ENCODE results near the gene CDK5RAP2.
"Not testable (repeated sequence)": the region's sequence is repeated elsewhere in the genome, so short reads cannot be mapped to it uniquely, and the experiment has no call there.

Gene CDK5RAP2

DNA sequence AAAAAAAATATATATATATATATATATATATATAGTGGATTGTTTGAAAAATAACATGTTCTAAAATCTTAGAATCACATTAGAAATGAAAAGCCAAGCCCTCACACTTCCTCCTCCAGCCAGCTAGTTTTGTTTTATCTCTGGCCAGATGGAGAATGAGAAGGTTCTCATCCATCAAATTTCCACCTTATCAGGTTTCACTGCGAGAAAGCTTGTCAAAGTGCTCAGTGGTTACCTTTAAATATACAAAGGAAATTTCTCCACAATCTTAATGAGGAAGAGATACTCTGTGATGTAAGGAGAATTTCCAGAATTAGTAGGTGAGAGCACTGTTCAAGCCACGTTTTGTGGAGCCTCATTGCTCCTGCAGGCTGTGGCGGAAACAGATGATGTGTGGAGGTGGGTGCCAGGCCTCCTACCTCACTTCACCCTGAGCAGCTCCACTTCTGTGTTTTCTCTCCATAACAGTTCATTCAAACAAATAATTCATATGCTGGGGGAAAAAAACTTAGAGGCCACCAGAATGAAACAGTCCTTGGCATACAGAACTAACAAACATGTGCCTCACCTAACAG, 71.9 kb downstream of the CDK5RAP2 start:
- Mint-ChIP-seq H3K4me1 (ENCODE audit: low read depth in 2 of 2) (peaks cover 9 to 20% of the 10 kb centered on the region in 2 donors), H3K36me3 (ENCODE audit: insufficient read depth) (peaks cover 7% of the 10 kb centered on the region)
- no peak for ATAC-seq (replicated peaks)

GRCh38 chr9:120505186-120505585, 74.8 kb downstream of the CDK5RAP2 start:
- no peaks in the 10 kb centered on the region for H3K9me3 Mint-ChIP-seq
- no peak overlapping the region for H3K4me3 Mint-ChIP-seq
- H3K36me3 Mint-ChIP-seq (ENCODE audit: insufficient read depth): peaks cover 2% of the 10 kb centered on the region
- peak overlapping the region in 1 of 2 donors; percentile 67 for H3K27ac Mint-ChIP-seq
- H3K4me1 Mint-ChIP-seq (ENCODE audit: low read depth in 2 of 2): peaks cover 9 to 30% of the 10 kb centered on the region in 2 donors
- no peak for DNase-seq
- ATAC-seq (replicated peaks): no peak
- H3K27me3 Mint-ChIP-seq: no peaks in the 10 kb centered on the region

More for the DNA sequence above, 71.9 kb downstream of the CDK5RAP2 start:
- H3K27me3 Mint-ChIP-seq: no peaks in the 10 kb centered on the region
- no peak overlapping the region for H3K27ac Mint-ChIP-seq
- H3K4me3 Mint-ChIP-seq: no peak overlapping the region
- no peak for DNase-seq
- no peaks in the 10 kb centered on the region for H3K9me3 Mint-ChIP-seq

DNA sequence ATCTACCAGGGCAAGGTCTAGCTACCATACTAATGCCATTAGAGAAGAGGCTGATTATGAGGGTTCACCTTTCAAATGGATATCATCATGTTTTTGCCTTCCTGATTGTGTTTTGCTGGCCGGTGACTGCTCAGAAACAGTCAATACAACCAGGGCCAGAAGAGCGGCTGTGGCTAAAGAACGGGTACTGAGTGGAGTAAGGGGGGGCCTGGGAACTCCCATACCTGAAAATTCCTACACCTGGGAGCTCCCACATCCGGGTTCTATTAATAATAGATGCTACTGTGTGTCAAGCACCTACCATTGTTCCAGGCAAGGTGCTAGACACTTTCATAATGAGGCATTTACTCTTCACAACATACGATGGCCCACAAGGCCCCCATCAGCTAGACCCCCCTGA, 79.2 kb downstream of the CDK5RAP2 start:
- DNase-seq: no peak
- no peaks in the 10 kb centered on the region for H3K9me3 Mint-ChIP-seq
- H3K36me3 Mint-ChIP-seq (ENCODE audit: insufficient read depth): peaks cover 2% of the 10 kb centered on the region
- H3K4me3 Mint-ChIP-seq: no peak overlapping the region
- no peaks in the 10 kb centered on the region for H3K27me3 Mint-ChIP-seq
- no peak for ATAC-seq (replicated peaks)
- peaks cover 6 to 24% of the 10 kb centered on the region in 2 donors for H3K4me1 Mint-ChIP-seq (ENCODE audit: low read depth in 2 of 2)
- H3K27ac Mint-ChIP-seq: peak overlapping the region; percentile 2 to 61

GRCh38 chr9:120497865-120498264, 82.1 kb downstream of the CDK5RAP2 start:
- not testable (repeated sequence) for H3K27me3 Mint-ChIP-seq; H3K9me3 Mint-ChIP-seq; H3K36me3 Mint-ChIP-seq (ENCODE audit: insufficient read depth); ATAC-seq (replicated peaks); H3K27ac Mint-ChIP-seq; DNase-seq; H3K4me3 Mint-ChIP-seq
- peaks cover 0 to 19% of the 10 kb centered on the region in 2 donors for H3K4me1 Mint-ChIP-seq (ENCODE audit: low read depth in 2 of 2)

GRCh38 chr9:120496438-120496837, 83.5 kb downstream of the CDK5RAP2 start:
- H3K4me1 Mint-ChIP-seq (ENCODE audit: low read depth in 2 of 2): peaks cover 0 to 19% of the 10 kb centered on the region in 2 donors
- H3K4me3 Mint-ChIP-seq; H3K27me3 Mint-ChIP-seq; H3K27ac Mint-ChIP-seq; H3K9me3 Mint-ChIP-seq; DNase-seq; H3K36me3 Mint-ChIP-seq (ENCODE audit: insufficient read depth); ATAC-seq (replicated peaks): not testable (repeated sequence)

GRCh38 chr9:120490888-120491595, 88.9 kb downstream of the CDK5RAP2 start:
- no peak for DNase-seq

GRCh38 chr9:120486835-120487234, 93.1 kb downstream of the CDK5RAP2 start:
- peaks cover 71% of the 10 kb centered on the region for H3K36me3 Mint-ChIP-seq (ENCODE audit: insufficient read depth)
- H3K4me3 Mint-ChIP-seq: no peak overlapping the region
- ATAC-seq (replicated peaks) (no peak), DNase-seq (no peak)
- no peak overlapping the region for H3K27ac Mint-ChIP-seq
- no peaks in the 10 kb centered on the region for H3K9me3 Mint-ChIP-seq
- H3K27me3 Mint-ChIP-seq: no peaks in the 10 kb centered on the region
- H3K4me1 Mint-ChIP-seq (ENCODE audit: low read depth in 2 of 2): peaks cover 0 to 2% of the 10 kb centered on the region in 2 donors

More at GRCh38 chr9:120490888-120491595, 88.9 kb downstream of the CDK5RAP2 start:
- H3K27ac Mint-ChIP-seq: no peak overlapping the region
- peaks cover 0 to 9% of the 10 kb centered on the region in 2 donors for H3K4me1 Mint-ChIP-seq (ENCODE audit: low read depth in 2 of 2)
- H3K27me3 Mint-ChIP-seq: no peaks in the 10 kb centered on the region
- H3K36me3 Mint-ChIP-seq (ENCODE audit: insufficient read depth): peaks cover 45% of the 10 kb centered on the region
- H3K9me3 Mint-ChIP-seq: no peaks in the 10 kb centered on the region
- no peak overlapping the region for H3K4me3 Mint-ChIP-seq
- no peak for ATAC-seq (replicated peaks)

GRCh38 chr9:120486347-120486746, 93.6 kb downstream of the CDK5RAP2 start:
- DNase-seq: no peak
- Mint-ChIP-seq H3K36me3 (ENCODE audit: insufficient read depth) (peaks cover 75% of the 10 kb centered on the region), H3K4me3 (no peak overlapping the region), H3K27ac (no peak overlapping the region), H3K27me3 (no peaks in the 10 kb centered on the region), H3K9me3 (no peaks in the 10 kb centered on the region), H3K4me1 (ENCODE audit: low read depth in 2 of 2) (peaks cover 0 to 4% of the 10 kb centered on the region in 2 donors)
- no peak for ATAC-seq (replicated peaks)

DNA sequence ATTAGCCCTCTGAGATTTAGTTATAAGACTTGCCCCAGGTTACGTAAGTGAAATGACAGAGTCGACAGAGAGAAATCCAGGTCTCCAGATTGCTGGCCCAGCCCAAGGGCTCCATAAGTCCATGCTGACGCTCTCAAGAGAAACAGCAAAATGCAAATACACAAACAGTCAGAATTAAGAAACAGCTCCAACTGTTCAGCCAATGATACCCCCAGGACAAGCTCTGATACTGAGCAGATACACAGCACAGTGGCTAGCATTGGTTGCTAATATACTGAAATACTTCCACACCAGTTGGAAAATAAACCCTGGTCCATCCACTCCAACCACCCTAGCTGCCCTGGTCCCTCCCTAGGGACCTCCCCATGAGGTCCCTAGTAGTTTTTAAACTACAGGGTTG, 94.2 kb downstream of the CDK5RAP2 start:
- no peak overlapping the region for H3K4me3 Mint-ChIP-seq

DNA sequence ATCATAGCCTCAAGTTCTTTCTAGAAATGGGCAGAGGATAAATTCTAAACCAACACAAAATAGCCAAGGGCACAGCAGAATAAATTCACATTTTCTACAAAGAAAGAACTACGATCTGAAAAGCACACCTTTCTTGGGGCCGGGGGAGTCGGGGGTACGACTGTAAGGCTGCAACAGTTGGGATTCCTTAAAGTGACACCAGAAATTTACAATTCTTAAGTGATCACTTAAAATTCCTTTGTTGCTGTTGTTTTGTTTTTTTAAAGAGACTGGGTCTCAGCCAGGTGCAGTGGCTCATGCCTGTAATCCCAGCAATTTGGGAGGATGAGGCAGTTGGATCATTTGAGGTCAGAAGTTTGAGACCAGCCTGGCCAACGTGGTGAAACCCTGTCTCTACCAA, 95.8 kb downstream of the CDK5RAP2 start:
- ATAC-seq (replicated peaks) (no peak), DNase-seq (no peak)
- H3K4me1 Mint-ChIP-seq (ENCODE audit: low read depth in 2 of 2): peaks cover 0 to 4% of the 10 kb centered on the region in 2 donors
- H3K4me3 Mint-ChIP-seq: no peak overlapping the region
- no peak overlapping the region for H3K27ac Mint-ChIP-seq
- no peaks in the 10 kb centered on the region for H3K27me3 Mint-ChIP-seq
- H3K36me3 Mint-ChIP-seq (ENCODE audit: insufficient read depth): peaks cover 59% of the 10 kb centered on the region
- no peaks in the 10 kb centered on the region for H3K9me3 Mint-ChIP-seq

More for the DNA sequence above, 94.2 kb downstream of the CDK5RAP2 start:
- peaks cover 75% of the 10 kb centered on the region for H3K36me3 Mint-ChIP-seq (ENCODE audit: insufficient read depth)
- H3K27me3 Mint-ChIP-seq: no peaks in the 10 kb centered on the region
- H3K4me1 Mint-ChIP-seq (ENCODE audit: low read depth in 2 of 2): peaks cover 0 to 4% of the 10 kb centered on the region in 2 donors
- DNase-seq: no peak
- H3K9me3 Mint-ChIP-seq: no peaks in the 10 kb centered on the region
- no peak for ATAC-seq (replicated peaks)
- no peak overlapping the region for H3K27ac Mint-ChIP-seq

DNA sequence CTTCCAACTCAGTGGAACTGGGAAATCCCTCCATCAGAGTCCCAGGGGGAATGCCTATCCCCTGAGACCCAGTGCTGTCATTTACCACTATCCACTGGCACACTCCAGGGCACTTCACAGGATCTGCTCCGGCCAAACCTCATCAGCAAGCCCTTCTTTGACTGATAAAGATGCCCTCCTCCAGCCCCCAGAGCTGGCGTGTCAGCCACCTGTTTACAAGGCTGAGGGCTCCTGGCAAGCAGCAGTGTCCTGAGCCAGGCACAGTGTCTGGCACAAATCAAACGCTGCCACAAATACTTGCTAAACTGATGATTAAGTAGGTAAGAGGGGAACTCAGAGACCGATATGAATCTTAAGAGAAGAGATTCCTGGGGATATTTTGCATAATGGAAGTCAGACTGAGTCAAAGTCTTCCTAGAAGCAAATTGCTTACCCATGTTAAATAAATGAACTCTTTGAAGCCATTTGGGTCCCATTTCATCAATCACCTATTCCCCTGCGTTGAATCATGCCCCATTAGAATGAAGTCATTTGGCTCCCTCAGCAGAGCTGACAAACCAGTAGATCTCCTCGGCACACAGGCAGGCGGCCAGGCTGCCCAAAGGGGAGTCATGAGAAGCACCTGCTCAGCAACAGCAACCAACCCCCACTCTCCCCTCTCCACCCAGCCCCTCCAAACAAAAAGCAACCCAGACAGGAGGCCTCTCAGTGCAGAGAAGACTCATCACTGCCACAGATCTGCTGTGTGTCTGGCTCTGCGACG, 97.4 kb downstream of the CDK5RAP2 start:
- peaks cover 62% of the 10 kb centered on the region for H3K36me3 Mint-ChIP-seq (ENCODE audit: insufficient read depth)
- peaks cover 4% of the 10 kb centered on the region in 2 donors for H3K4me1 Mint-ChIP-seq (ENCODE audit: low read depth in 2 of 2)
- ATAC-seq (replicated peaks): no peak
- no peak for DNase-seq
- no peak overlapping the region for H3K27ac Mint-ChIP-seq
- no peaks in the 10 kb centered on the region for H3K9me3 Mint-ChIP-seq
- no peak overlapping the region for H3K4me3 Mint-ChIP-seq
- no peaks in the 10 kb centered on the region for H3K27me3 Mint-ChIP-seq

DNA sequence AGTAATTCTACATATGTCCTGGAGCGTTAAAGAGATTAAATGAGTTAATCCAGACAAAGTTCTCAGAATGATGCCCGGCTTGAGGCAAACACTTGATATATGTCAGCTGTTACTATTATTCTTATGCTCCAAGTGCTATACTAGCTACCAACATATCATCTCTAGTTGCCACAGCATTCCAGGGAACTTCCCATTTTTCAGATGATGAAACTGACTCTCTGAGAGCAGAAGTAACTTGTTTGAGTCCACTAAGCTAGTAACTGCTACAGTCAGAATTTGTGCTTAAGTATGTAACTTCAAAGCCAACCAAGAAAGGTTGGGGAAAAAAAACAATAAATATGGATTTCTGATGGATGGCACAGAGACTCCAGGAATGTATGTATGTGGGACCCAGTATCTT, 98.1 kb downstream of the CDK5RAP2 start:
- DNase-seq: no peak
- Mint-ChIP-seq H3K9me3 (no peaks in the 10 kb centered on the region), H3K27ac (peak overlapping the region in 1 of 2 donors; percentile 26), H3K4me3 (no peak overlapping the region), H3K4me1 (ENCODE audit: low read depth in 2 of 2) (peaks cover 4% of the 10 kb centered on the region in 2 donors), H3K36me3 (ENCODE audit: insufficient read depth) (peaks cover 55% of the 10 kb centered on the region), H3K27me3 (no peaks in the 10 kb centered on the region)
- no peak for ATAC-seq (replicated peaks)

DNA sequence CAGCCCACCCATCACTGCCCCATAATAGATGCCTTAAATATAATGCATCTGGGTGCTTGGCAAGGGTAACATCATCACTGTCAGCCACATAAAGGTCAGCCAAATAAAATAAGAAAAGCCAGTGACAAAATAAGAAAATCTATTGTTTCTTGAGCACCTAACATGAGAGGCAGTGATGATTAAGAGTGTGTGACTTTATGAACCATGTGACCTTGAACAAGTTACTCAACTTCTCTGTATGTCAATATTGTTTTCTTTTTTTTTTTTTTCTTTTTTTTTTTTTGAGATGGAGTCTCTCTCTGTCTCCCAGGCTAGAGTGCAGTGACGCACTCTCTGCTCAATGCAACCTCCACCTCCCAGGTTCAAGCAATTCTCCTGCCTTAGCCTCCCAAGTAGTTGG, 98.7 kb downstream of the CDK5RAP2 start:
- Mint-ChIP-seq H3K4me1 (ENCODE audit: low read depth in 2 of 2) (peaks cover 4% of the 10 kb centered on the region in 2 donors), H3K4me3 (no peak overlapping the region), H3K27me3 (no peaks in the 10 kb centered on the region), H3K36me3 (ENCODE audit: insufficient read depth) (peaks cover 55% of the 10 kb centered on the region), H3K27ac (peak overlapping the region in 1 of 2 donors; percentile 26), H3K9me3 (no peaks in the 10 kb centered on the region)
- no peak for DNase-seq
- ATAC-seq (replicated peaks): no peak
